Stimulated activated memory B cell treated with anti-CD40 and anti-IgM and Interleukin-4, amounts not matched to agents 10 μg/mL and 1 μg/mL and 100 μg/mL, for 72 hours (primary cell): ENCODE results near the gene HMG20A.

Source experiments
- ATAC-seq: fragments of 150-1000 bp; cut with Tn5 transposase; 2 replicates; pipeline ENCODE4 v1.10.0; 2021
- H3K27ac Mint-ChIP-seq: one replicate; pipeline ENCODE4 v1.8.0; 2022; ENCODE audit warnings: mild to moderate bottlenecking, mixed read lengths
- H3K27me3 Mint-ChIP-seq: one replicate; pipeline ENCODE4 v1.8.0; 2022; ENCODE audit warnings: mixed read lengths
- H3K36me3 Mint-ChIP-seq: one replicate; pipeline ENCODE4 v1.8.0; 2022; ENCODE audit warnings: mixed read lengths
- H3K4me1 Mint-ChIP-seq: one replicate; pipeline ENCODE4 v1.8.0; 2022; ENCODE audit warnings: mixed read lengths
- H3K4me3 Mint-ChIP-seq: one replicate; pipeline ENCODE4 v1.8.0; 2022; ENCODE audit warnings: mild to moderate bottlenecking, moderate library complexity, mixed read lengths
- H3K9me3 Mint-ChIP-seq: one replicate; pipeline ENCODE4 v1.8.0; 2022; ENCODE audit warnings: mixed read lengths

The HMG20A gene

GRCh38 chr15:77415450-77416147 lies 5.1 kb upstream of the HMG20A start:
- no peaks in the 10 kb centered on the region for H3K27me3 Mint-ChIP-seq
- peaks cover 30% of the 10 kb centered on the region for H3K4me1 Mint-ChIP-seq
- no peaks in the 10 kb centered on the region for H3K36me3 Mint-ChIP-seq
- no peak overlapping the region for H3K4me3 Mint-ChIP-seq
- no peak for ATAC-seq
- no peaks in the 10 kb centered on the region for H3K9me3 Mint-ChIP-seq
- H3K27ac Mint-ChIP-seq: no peak overlapping the region

GRCh38 chr15:77416148-77416455 lies 4.6 kb upstream of the HMG20A start:
- ATAC-seq: no peak
- Mint-ChIP-seq H3K27me3 (no peaks in the 10 kb centered on the region), H3K9me3 (no peaks in the 10 kb centered on the region), H3K4me3 (no peak overlapping the region), H3K27ac (no peak overlapping the region), H3K4me1 (peaks cover 28% of the 10 kb centered on the region), H3K36me3 (no peaks in the 10 kb centered on the region)

- H3K27ac Mint-ChIP-seq: no peak overlapping the region
- no peaks in the 10 kb centered on the region for H3K9me3 Mint-ChIP-seq
- no peaks in the 10 kb centered on the region for H3K36me3 Mint-ChIP-seq
- H3K4me3 Mint-ChIP-seq: no peak overlapping the region
- ATAC-seq: no peak
- H3K27me3 Mint-ChIP-seq: no peaks in the 10 kb centered on the region
- H3K4me1 Mint-ChIP-seq: peaks cover 26% of the 10 kb centered on the region
Measured at GRCh38 chr15:77416954-77417353, 3.7 kb upstream of the HMG20A start.

- no peak overlapping the region for H3K4me3 Mint-ChIP-seq
- no peak for ATAC-seq
- H3K9me3 Mint-ChIP-seq: no peaks in the 10 kb centered on the region
- no peaks in the 10 kb centered on the region for H3K36me3 Mint-ChIP-seq
- no peak overlapping the region for H3K27ac Mint-ChIP-seq
- peaks cover 21% of the 10 kb centered on the region for H3K4me1 Mint-ChIP-seq
- H3K27me3 Mint-ChIP-seq: no peaks in the 10 kb centered on the region
Measured at GRCh38 chr15:77417602-77418001, 3.1 kb upstream of the HMG20A start.

- ATAC-seq: no peak
- Mint-ChIP-seq H3K4me1 (peaks cover 26% of the 10 kb centered on the region), H3K9me3 (no peaks in the 10 kb centered on the region), H3K27ac (peak overlapping the region; percentile 99), H3K36me3 (peaks cover under 1% of the 10 kb centered on the region), H3K27me3 (no peaks in the 10 kb centered on the region), H3K4me3 (peak overlapping the region; percentile 99)
Measured at GRCh38 chr15:77418391-77418965, 2.2 kb upstream of the HMG20A start.

GRCh38 chr15:77418966-77419835 lies 1.5 kb upstream of the HMG20A start:
- Mint-ChIP-seq H3K4me3 (peak overlapping the region; percentile 99), H3K9me3 (no peaks in the 10 kb centered on the region), H3K27ac (peak overlapping the region; percentile 99), H3K27me3 (no peaks in the 10 kb centered on the region), H3K4me1 (peaks cover 29% of the 10 kb centered on the region), H3K36me3 (peaks cover 6% of the 10 kb centered on the region)
- ATAC-seq: no peak

GRCh38 chr15:77419836-77420609 lies 665 bp upstream of the HMG20A start, which contains the start of gene PEAK1:
Gene PEAK1, minus strand, starts transcription at chr15:77420104. Its CDS starts 238,178 bp downstream, at chr15:77181926.
- Mint-ChIP-seq H3K27ac (peak within 1 kb of the TSS; percentile 99), H3K9me3 (no peaks in the 10 kb centered on the region)

GRCh38 chr15:77421370-77421700 lies 647 bp downstream of the HMG20A start:
- Mint-ChIP-seq H3K27ac (peak overlapping the region; percentile 99), H3K27me3 (no peaks in the 10 kb centered on the region), H3K4me3 (peak overlapping the region; percentile 98), H3K36me3 (peaks cover 16% of the 10 kb centered on the region), H3K4me1 (peaks cover 49% of the 10 kb centered on the region), H3K9me3 (no peaks in the 10 kb centered on the region)
- no peak for ATAC-seq

More at GRCh38 chr15:77419836-77420609, 665 bp upstream of the HMG20A start, which contains the start of gene PEAK1:
- ATAC-seq: peak; percentile 99
- H3K36me3 Mint-ChIP-seq: peaks cover 10% of the 10 kb centered on the region
- H3K4me3 Mint-ChIP-seq: peak within 1 kb of the TSS; percentile 99
- H3K4me1 Mint-ChIP-seq: peaks cover 35% of the 10 kb centered on the region
- no peaks in the 10 kb centered on the region for H3K27me3 Mint-ChIP-seq

- Mint-ChIP-seq H3K4me1 (peaks cover 62% of the 10 kb centered on the region), H3K27ac (peak overlapping the region; percentile 38), H3K36me3 (peaks cover 17% of the 10 kb centered on the region), H3K9me3 (no peaks in the 10 kb centered on the region), H3K27me3 (no peaks in the 10 kb centered on the region), H3K4me3 (no peak overlapping the region)
- no peak for ATAC-seq
Measured at GRCh38 chr15:77425104-77425503, 4.4 kb downstream of the HMG20A start.

GRCh38 chr15:77426377-77426776 lies 5.7 kb downstream of the HMG20A start:
- no peak for ATAC-seq
- H3K4me1 Mint-ChIP-seq: peaks cover 71% of the 10 kb centered on the region
- no peaks in the 10 kb centered on the region for H3K27me3 Mint-ChIP-seq
- no peak overlapping the region for H3K4me3 Mint-ChIP-seq
- peaks cover 26% of the 10 kb centered on the region for H3K36me3 Mint-ChIP-seq
- no peaks in the 10 kb centered on the region for H3K9me3 Mint-ChIP-seq
- peak overlapping the region; percentile 42 for H3K27ac Mint-ChIP-seq

GRCh38 chr15:77426871-77427270 lies 6.2 kb downstream of the HMG20A start:
- peak; percentile 75 for ATAC-seq
- Mint-ChIP-seq H3K27me3 (no peaks in the 10 kb centered on the region), H3K27ac (peak overlapping the region; percentile 42), H3K36me3 (peaks cover 26% of the 10 kb centered on the region), H3K4me3 (no peak overlapping the region), H3K4me1 (peaks cover 71% of the 10 kb centered on the region), H3K9me3 (no peaks in the 10 kb centered on the region)

- no peak overlapping the region for H3K4me3 Mint-ChIP-seq
- peaks cover 56% of the 10 kb centered on the region for H3K4me1 Mint-ChIP-seq
- H3K27ac Mint-ChIP-seq: peak overlapping the region; percentile 42
- H3K36me3 Mint-ChIP-seq: peaks cover 14% of the 10 kb centered on the region
- no peaks in the 10 kb centered on the region for H3K27me3 Mint-ChIP-seq
- no peaks in the 10 kb centered on the region for H3K9me3 Mint-ChIP-seq
- ATAC-seq: no peak
Measured at GRCh38 chr15:77430213-77430612, 9.5 kb downstream of the HMG20A start.

- Mint-ChIP-seq H3K27ac (peak overlapping the region; percentile 42), H3K27me3 (no peaks in the 10 kb centered on the region), H3K4me1 (peaks cover 55% of the 10 kb centered on the region), H3K4me3 (no peak overlapping the region), H3K9me3 (no peaks in the 10 kb centered on the region), H3K36me3 (peaks cover 10% of the 10 kb centered on the region)
- ATAC-seq: no peak
Measured at GRCh38 chr15:77430652-77431051, 10.0 kb downstream of the HMG20A start.

GRCh38 chr15:77436822-77437221 lies 16.1 kb downstream of the HMG20A start:
- Mint-ChIP-seq H3K4me3 (no peak overlapping the region), H3K36me3 (no peaks in the 10 kb centered on the region), H3K27ac (peak overlapping the region; percentile 1), H3K9me3 (no peaks in the 10 kb centered on the region), H3K4me1 (peaks cover 46% of the 10 kb centered on the region), H3K27me3 (no peaks in the 10 kb centered on the region)
- peak; percentile 63 for ATAC-seq

GRCh38 chr15:77437264-77437663 lies 16.6 kb downstream of the HMG20A start:
- peak overlapping the region; percentile 1 for H3K27ac Mint-ChIP-seq
- H3K36me3 Mint-ChIP-seq: no peaks in the 10 kb centered on the region
- no peak overlapping the region for H3K4me3 Mint-ChIP-seq
- H3K4me1 Mint-ChIP-seq: peaks cover 46% of the 10 kb centered on the region
- no peak for ATAC-seq
- H3K27me3 Mint-ChIP-seq: no peaks in the 10 kb centered on the region
- no peaks in the 10 kb centered on the region for H3K9me3 Mint-ChIP-seq
